Liver (tissue), 9 donors: ENCODE measurements around the gene TXNIP. TPM values are rescaled to one million over a fixed set of nuclear protein-coding genes. Genes with fewer than 3 reads are reported as not detected.

ENCODE experiments used
- DNase-seq: peaks from one replicate; pipeline ENCODE4 v3.0.0-alpha.2; 2017; ENCODE audit warnings: low spot score
- H3K27ac ChIP-seq, 2 donors: one replicate each; pipeline ENCODE4 v1.7.0; 2013; ENCODE audit warnings: inconsistent platforms in 2 of 2, low read length in 2 of 2, control low read depth in 1 of 2, low read depth in 1 of 2, mild to moderate bottlenecking in 1 of 2
- H3K27me3 ChIP-seq, 4 donors: one replicate each; pipeline versions ENCODE4 v1.6.1 to v1.7.0; 2013; ENCODE audit warnings: low read length in 3 of 4, inconsistent platforms in 1 of 4, mild to moderate bottlenecking in 1 of 4, moderate library complexity in 1 of 4; ENCODE audit not compliant: control insufficient read depth in 4 of 4, insufficient read depth in 4 of 4
- H3K36me3 ChIP-seq, 4 donors: one replicate each; pipeline versions ENCODE4 v1.6.1 to v1.7.0; 2013; ENCODE audit warnings: low read length in 3 of 4, mild to moderate bottlenecking in 3 of 4, low read depth in 1 of 4, moderate library complexity in 1 of 4; ENCODE audit not compliant: control insufficient read depth in 4 of 4, insufficient read depth in 3 of 4
- H3K4me1 ChIP-seq, 4 donors: one replicate each; pipeline versions ENCODE4 v1.6.1 to v1.7.0; 2013; ENCODE audit warnings: low read length in 3 of 4, mild to moderate bottlenecking in 3 of 4, moderate library complexity in 1 of 4; ENCODE audit not compliant: control insufficient read depth in 4 of 4, insufficient read depth in 4 of 4
- H3K4me3 ChIP-seq, 3 donors: one replicate each; pipeline versions ENCODE4 v1.6.1 to v1.7.0; 2013; ENCODE audit warnings: low read length in 3 of 3, control low read depth in 1 of 3, low read depth in 1 of 3, mild to moderate bottlenecking in 1 of 3
- H3K9ac ChIP-seq, 2 donors: one replicate each; pipeline ENCODE4 v1.7.0; 2013; ENCODE audit warnings: low read length in 2 of 2, mild to moderate bottlenecking in 2 of 2, moderate library complexity in 2 of 2, control low read depth in 1 of 2, low read depth in 1 of 2
- H3K9me3 ChIP-seq, 4 donors: one replicate each; pipeline versions ENCODE4 v1.6.1 to v1.7.0; 2013; ENCODE audit warnings: low read length in 3 of 4; ENCODE audit not compliant: control insufficient read depth in 4 of 4
- CTCF ChIP-seq: fragments of 150-350 bp; IDR thresholded peaks from 2 replicates; pipeline ENCODE4 v1.5.1; 2017; ENCODE audit warnings: improper control_type of control experiment, low read depth, low read length; ENCODE audit not compliant: missing input control
- EGR1 ChIP-seq, 2 donors: IDR thresholded peaks; 2 replicates each; pipeline ENCODE4 v1.6.1; 2016 to 2018; ENCODE audit warnings: antibody characterized with exemption in 2 of 2, low read depth in 2 of 2
- FOXA1 ChIP-seq: IDR thresholded peaks from 2 replicates; pipeline ENCODE4 v1.6.1; 2016; ENCODE audit warnings: antibody characterized with exemption
- FOXA2 ChIP-seq: IDR thresholded peaks from 2 replicates; pipeline ENCODE4 v1.6.1; 2016; ENCODE audit warnings: antibody characterized with exemption
- HNF4A ChIP-seq, 2 donors: conservative IDR thresholded peaks; 2 replicates each; pipeline ENCODE4 v1.6.1; 2016; ENCODE audit warnings: antibody characterized with exemption in 2 of 2, mild to moderate bottlenecking in 2 of 2
- MAX ChIP-seq: IDR thresholded peaks from 2 replicates; pipeline ENCODE4 v1.6.1; 2016; ENCODE audit warnings: antibody characterized with exemption
- NR2F2 ChIP-seq: IDR thresholded peaks from 2 replicates; pipeline ENCODE4 v1.6.1; 2016; ENCODE audit warnings: antibody characterized with exemption
- RAD21 ChIP-seq, 2 donors: IDR thresholded peaks; 2 replicates each; pipeline ENCODE4 v1.6.1; 2016; ENCODE audit warnings: antibody characterized with exemption in 2 of 2, mild to moderate bottlenecking in 2 of 2
- REST ChIP-seq: IDR thresholded peaks from 2 replicates; pipeline ENCODE4 v1.6.1; 2016; ENCODE audit warnings: antibody characterized with exemption, mild to moderate bottlenecking
- RXRA ChIP-seq, 2 donors: IDR thresholded peaks; 2 replicates each; pipeline ENCODE4 v1.6.1; 2017 to 2018; ENCODE audit warnings: antibody characterized with exemption in 2 of 2, mild to moderate bottlenecking in 1 of 2
- TAF1 ChIP-seq: conservative IDR thresholded peaks from 2 replicates; pipeline ENCODE4 v1.6.1; 2016; ENCODE audit warnings: antibody characterized with exemption, mild to moderate bottlenecking
- YY1 ChIP-seq: IDR thresholded peaks from 2 replicates; pipeline ENCODE4 v1.6.1; 2016; ENCODE audit warnings: antibody characterized with exemption, mild to moderate bottlenecking
- polyA plus RNA-seq, 2 donors: library from polyadenylated mRNA; stranded (reverse) in 1 of 2; unstranded in 1 of 2; fragments of 200-250 nt in 1 of 2; fragments of >200 nt in 1 of 2; fragmentation: Nextera tagmentation in 1 of 2; extraction: Ambion mirVana in 1 of 2; gene quantifications; one replicate each; pipeline versions ENCODE4 v1.2.1 to v1.2.3, GENCODE V29; 2013 to 2015
- total RNA-seq, 2 donors: library from RNA; depleted of rRNA; stranded (reverse); fragments of >200 nt; gene quantifications; one replicate each; pipeline ENCODE4 v1.2.3, GENCODE V29; 2014
- TF ChIP-seq, protein P1 (sequence below): IDR thresholded peaks from 2 replicates; pipeline ENCODE4 v1.6.1; 2016; ENCODE audit warnings: antibody characterized with exemption
- TF ChIP-seq, protein P2 (sequence below): IDR thresholded peaks from 2 replicates; pipeline ENCODE4 v1.6.1; 2016; ENCODE audit warnings: antibody characterized with exemption
- donor health status: healthy.
- donor health status: healthy.
- donor health status: healthy.
- donor health status: healthy.
- donor health status: healthy.

The TXNIP gene
- total and polyA plus RNA-seq, 4 donors = 53.8 to 223 (median 92.0) TPM

- TF ChIP-seq RXRA (IDR thresholded peaks at IDR 0.05) = no peak
- TF ChIP-seq TAF1 = no peak
- no peak for TF ChIP-seq RAD21 (IDR thresholded peaks at IDR 0.05)
- TF ChIP-seq REST = no peak
- no peak for TF ChIP-seq HNF4A (conservative IDR thresholded peaks at IDR 0.05)
- no peak for TF ChIP-seq FOXA1
- TF ChIP-seq EGR1 (IDR thresholded peaks at IDR 0.05; ENCODE audit: low read depth in 2 of 2) = no peak
- TF ChIP-seq, protein P1, sequence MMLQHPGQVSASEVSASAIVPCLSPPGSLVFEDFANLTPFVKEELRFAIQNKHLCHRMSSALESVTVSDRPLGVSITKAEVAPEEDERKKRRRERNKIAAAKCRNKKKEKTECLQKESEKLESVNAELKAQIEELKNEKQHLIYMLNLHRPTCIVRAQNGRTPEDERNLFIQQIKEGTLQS = no peak
- TF ChIP-seq NR2F2 = no peak
- Histone ChIP-seq H3K27ac (no peak overlapping the region), H3K4me1 (peaks cover 0 to 2% (median 0%) of the 10 kb centered on the region in 4 donors), H3K4me3 (no peak overlapping the region), H3K27me3 (no peaks in the 10 kb centered on the region), H3K9me3 (no peaks in the 10 kb centered on the region), H3K36me3 (no peaks in the 10 kb centered on the region), H3K9ac (no peak overlapping the region)
- DNase-seq = no peak
Observed at GRCh38 chr1:146031476-146031875, 35.1 kb upstream of the TXNIP start.

GRCh38 chr1:146029117-146029516 lies 32.7 kb upstream of the TXNIP start:
- Histone ChIP-seq H3K27me3 (no peaks in the 10 kb centered on the region), H3K9me3 (no peaks in the 10 kb centered on the region)

More at GRCh38 chr1:146029117-146029516, 32.7 kb upstream of the TXNIP start:
- no peaks in the 10 kb centered on the region for H3K4me1 ChIP-seq
- H3K27ac ChIP-seq = no peak overlapping the region
- H3K9ac ChIP-seq = no peak overlapping the region
- H3K4me3 ChIP-seq = no peak overlapping the region
- DNase-seq = no peak
- no peak for TF ChIP-seq REST
- TF ChIP-seq, protein P1 = no peak
- no peak for TF ChIP-seq YY1
- no peak for TF ChIP-seq TAF1
- no peak for TF ChIP-seq RAD21 (IDR thresholded peaks at IDR 0.05)
- TF ChIP-seq, protein P2, sequence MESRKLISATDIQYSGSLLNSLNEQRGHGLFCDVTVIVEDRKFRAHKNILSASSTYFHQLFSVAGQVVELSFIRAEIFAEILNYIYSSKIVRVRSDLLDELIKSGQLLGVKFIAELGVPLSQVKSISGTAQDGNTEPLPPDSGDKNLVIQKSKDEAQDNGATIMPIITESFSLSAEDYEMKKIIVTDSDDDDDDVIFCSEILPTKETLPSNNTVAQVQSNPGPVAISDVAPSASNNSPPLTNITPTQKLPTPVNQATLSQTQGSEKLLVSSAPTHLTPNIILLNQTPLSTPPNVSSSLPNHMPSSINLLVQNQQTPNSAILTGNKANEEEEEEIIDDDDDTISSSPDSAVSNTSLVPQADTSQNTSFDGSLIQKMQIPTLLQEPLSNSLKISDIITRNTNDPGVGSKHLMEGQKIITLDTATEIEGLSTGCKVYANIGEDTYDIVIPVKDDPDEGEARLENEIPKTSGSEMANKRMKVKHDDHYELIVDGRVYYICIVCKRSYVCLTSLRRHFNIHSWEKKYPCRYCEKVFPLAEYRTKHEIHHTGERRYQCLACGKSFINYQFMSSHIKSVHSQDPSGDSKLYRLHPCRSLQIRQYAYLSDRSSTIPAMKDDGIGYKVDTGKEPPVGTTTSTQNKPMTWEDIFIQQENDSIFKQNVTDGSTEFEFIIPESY = no peak
- TF ChIP-seq FOXA2 = no peak
- TF ChIP-seq MAX = no peak
- TF ChIP-seq CTCF = no peak
- TF ChIP-seq HNF4A (conservative IDR thresholded peaks at IDR 0.05) = no peak
- H3K36me3 ChIP-seq = no peaks in the 10 kb centered on the region
